ENCODE results near the gene BMPR2.
"Not testable (repeated sequence)": the region's sequence is repeated elsewhere in the genome, so short reads cannot be mapped to it uniquely, and the experiment has no call there.

The BMPR2 gene

DNA sequence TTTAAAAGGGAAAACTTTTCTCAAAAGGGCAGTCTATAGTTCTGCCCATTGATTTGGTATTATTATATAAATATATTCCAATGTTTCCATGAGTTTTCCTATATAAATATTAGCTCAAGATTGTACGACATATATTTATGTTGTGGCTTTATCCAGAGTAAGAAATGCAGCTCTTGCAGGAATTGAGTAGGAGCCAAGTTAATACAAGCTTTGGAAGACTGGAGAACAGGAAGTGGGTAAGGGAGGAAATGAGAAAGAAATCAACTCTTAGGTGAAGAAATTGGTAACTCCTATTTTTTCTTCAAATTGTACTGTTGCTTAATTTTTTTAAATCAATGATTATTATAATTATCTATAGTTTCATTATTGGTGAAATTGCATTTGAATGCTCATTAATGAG lies 153.3 kb downstream of the BMPR2 start:
- DNase-seq (ENCODE audit: low read depth in 3 of 3) = no peak

DNA sequence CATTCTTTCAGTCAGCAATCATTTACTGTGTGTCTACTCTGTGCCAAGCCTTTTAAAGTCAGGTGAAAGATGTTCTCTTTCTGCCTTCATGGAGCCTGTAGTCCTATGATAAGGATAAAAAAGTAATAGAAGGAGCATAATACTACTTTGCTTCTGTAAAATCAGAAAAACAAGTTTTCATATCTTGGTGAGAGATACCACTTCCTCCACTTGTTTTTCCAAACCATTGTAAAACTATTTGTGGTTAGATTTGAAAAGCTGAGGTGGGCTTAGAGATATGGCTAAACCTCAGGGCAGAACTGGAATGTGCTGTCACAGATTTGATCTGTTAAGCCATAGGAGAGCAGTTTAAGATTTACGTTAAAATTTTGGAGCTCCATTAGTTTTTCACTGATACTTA lies 153.9 kb downstream of the BMPR2 start:
- no peak for DNase-seq (ENCODE audit: low read depth in 3 of 3)

DNA sequence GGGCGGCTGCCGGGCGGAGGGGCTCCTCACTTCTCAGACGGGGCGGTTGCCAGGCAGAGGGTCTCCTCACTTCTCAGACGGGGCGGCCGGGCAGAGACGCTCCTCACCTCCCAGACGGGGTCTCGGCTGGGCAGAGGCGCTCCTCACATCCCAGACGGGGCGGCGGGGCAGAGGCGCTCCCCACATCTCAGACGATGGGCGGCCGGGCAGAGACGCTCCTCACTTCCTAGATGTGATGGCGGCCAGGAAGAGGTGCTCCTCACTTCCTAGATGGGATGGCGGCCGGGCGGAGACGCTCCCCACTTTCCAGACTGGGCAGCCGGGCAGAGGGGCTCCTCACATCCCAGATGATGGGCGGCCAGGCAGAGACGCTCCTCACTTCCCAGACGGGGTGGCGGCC lies 159.2 kb downstream of the BMPR2 start:
- DNase-seq (ENCODE audit: low read depth in 3 of 3) = not testable (repeated sequence)

DNA sequence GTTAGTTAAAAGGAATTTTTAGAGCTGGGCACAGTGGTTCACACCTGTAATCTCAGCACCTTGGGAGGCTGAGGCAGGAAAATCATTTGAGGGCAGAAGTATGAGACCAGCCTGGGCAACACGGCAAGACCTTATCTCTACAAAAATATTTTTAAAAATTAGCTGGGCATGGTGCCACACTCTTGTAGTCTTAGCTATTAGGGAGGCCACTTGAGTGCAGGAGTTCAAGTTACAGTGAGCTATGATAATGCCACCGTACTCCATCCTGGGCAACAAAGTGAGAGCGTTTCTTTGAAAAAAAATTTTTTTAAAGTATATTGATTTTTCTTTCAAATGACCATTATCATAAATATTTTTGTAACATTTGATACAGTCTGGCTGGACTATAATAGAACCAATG lies 165.0 kb downstream of the BMPR2 start:
- no peak for DNase-seq (ENCODE audit: low read depth in 3 of 3)

DNA sequence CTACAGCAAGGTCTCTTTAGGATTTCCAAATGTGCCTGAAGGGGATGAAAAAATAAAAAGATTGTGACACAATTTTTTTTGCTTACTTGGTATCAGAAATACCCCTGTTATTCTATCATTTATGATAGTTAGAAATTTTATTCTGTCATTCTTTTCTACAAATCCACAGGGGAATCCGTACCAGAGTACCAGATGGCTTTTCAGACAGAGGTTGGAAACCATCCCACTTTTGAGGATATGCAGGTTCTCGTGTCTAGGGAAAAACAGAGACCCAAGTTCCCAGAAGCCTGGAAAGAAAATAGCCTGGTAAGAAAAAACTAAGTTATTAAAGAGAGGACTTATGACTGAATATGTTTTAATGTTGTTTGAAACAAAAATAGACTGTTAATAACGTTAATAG lies 166.0 kb downstream of the BMPR2 start:
- DNase-seq (ENCODE audit: low read depth in 3 of 3) = no peak

DNA sequence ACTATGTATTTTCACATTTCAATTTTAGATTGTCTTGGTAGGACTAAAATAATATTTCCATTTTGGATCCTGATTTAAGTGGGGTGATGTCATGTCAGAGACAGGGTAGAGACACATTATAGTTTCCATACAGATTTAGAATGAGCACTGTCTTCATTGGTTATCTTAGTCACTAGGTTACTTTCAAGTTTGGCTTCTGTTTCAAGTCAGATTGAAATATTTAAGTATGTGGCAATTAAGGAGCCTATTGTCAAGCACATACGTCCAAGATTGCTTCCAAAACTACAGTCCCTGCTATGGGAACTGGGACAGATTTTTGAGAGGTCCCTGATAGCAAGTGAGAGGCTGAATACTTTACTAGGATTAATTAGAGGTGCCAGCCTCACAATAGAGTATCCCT lies 169.4 kb downstream of the BMPR2 start:
- no peak for DNase-seq (ENCODE audit: low read depth in 3 of 3)

DNA sequence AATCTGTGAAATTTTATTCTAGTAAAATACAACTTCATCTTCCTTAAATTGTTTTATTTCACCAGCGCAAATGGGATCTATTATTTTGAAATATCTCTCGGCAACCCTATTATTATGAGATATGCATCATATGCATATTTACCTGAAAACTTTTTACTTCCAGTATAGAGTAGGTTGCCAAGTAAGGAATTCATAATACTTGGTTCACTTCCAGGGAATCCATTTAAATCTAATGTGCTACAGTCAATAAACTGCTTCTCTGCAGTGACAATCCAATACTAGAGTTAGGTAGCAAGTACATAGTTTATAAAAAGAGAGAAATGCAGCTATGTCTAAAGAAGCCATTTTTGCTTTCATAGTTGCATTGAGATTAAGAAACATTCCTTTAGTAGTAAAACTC lies 169.8 kb downstream of the BMPR2 start:
- DNase-seq (ENCODE audit: low read depth in 3 of 3) = no peak

DNA sequence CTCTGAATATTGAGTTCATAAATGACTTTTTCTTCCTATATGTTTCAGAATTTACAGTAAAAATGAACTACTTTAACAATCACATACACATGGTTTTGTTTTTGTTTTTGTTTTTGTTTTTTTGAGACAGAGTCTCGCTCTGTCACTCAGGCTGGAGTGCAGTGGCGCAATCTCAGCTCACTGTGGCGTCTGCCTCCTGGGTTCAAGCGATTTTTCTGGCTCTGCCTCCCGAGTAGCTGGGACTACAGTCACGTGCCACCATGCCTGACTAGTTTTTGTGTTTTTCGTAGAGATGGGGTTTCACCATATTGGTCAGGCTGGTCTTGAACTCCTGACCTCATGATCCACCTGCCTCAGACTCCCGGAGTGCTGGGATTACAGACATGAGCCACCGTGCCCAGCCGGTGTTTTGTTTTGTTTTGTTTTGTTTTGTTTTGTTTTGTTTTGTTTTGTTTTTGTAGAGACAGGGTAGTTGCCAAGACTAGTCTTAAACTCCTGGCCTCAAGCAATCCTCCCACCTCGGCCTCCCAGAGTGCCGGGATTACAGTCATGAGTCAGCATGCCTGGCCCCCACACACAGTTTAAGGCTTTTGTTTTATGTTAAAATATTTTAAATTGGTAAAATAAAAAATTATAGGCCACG lies 170.5 kb downstream of the BMPR2 start:
- DNase-seq (ENCODE audit: low read depth in 3 of 3) = not testable (repeated sequence)

DNA sequence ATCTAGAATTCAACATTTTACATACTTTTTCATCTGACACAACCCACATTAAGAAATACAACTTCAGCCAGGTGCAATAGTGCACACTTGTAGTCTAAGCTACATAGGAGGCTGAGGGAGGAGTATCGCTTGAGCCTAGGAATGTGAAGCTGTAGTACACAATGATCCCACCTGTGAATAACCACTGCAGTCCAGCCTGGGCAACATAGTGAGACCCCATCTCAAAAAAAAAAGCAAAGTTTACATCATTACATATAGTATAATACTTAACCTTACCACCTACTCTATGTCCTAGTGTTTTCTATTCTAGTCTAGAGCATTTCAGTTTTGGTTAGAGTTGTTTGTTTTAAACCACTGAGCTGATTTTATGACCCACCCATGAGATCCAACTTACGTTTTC lies 172.1 kb downstream of the BMPR2 start:
- DNase-seq (ENCODE audit: low read depth in 3 of 3) = no peak

DNA sequence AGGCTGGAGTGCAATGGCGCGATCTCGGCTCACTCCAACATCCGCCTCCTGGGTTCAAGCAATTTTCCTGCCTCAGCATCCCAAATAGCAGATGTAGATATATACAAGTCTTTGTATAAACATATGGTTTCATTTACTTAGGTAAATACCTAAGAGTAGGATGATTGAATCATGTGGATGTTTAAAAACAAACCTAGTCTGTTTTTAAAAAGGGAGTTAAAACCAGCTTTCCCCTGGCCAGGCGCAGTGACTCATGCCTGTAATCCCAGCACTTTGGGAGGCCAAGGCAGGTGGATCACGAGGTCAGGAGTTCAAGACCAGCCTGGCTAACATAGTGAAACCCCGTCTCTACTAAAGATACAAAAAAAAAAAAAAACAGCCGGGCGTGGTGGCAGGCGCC lies 174.9 kb downstream of the BMPR2 start:
- not testable (repeated sequence) for DNase-seq (ENCODE audit: low read depth in 3 of 3)

DNA sequence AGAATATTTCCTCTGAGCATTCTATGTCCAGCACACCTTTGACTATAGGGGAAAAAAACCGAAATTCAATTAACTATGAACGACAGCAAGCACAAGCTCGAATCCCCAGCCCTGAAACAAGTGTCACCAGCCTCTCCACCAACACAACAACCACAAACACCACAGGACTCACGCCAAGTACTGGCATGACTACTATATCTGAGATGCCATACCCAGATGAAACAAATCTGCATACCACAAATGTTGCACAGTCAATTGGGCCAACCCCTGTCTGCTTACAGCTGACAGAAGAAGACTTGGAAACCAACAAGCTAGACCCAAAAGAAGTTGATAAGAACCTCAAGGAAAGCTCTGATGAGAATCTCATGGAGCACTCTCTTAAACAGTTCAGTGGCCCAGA lies 179.2 kb downstream of the BMPR2 start:
- no peak for DNase-seq (ENCODE audit: low read depth in 3 of 3)

DNA sequence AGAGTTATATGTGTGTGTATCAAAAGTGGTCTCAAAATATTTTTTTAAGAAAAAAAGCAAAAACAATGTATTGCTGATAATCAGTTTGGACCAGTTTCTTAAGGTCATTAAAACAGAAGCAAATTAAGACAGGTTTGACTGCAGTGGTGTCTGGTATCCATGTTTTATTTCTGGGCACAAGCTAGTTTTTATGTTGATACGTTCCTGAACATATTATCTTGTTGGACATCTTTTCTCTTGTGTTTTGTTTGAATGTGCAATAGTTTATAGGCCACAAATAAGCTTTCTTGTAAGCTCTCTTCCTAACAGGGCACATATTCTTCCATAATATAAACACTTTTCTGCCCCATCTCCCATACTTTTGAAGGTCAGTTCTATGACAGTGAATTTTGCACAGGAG lies 184.1 kb downstream of the BMPR2 start:
- no peak for DNase-seq (ENCODE audit: low read depth in 3 of 3)

DNA sequence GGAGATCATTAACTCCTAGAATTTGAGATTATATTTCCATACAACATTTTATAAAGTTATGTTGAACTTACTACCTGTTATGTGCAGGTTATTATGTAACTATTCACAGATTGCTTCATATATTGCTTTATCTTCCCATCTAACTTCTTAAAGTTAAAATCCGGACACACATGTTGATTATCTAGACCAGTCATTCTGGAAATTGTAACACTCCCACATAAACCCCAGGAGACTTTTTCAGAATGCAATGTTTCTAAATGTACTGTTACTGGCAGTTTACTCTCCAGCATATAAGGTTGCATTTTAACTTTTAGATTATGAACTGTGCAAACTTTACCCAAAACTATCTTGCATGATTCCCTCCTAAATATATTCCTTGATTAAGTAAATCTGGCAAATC lies 188.1 kb downstream of the BMPR2 start:
- no peak for DNase-seq (ENCODE audit: low read depth in 3 of 3)

DNA sequence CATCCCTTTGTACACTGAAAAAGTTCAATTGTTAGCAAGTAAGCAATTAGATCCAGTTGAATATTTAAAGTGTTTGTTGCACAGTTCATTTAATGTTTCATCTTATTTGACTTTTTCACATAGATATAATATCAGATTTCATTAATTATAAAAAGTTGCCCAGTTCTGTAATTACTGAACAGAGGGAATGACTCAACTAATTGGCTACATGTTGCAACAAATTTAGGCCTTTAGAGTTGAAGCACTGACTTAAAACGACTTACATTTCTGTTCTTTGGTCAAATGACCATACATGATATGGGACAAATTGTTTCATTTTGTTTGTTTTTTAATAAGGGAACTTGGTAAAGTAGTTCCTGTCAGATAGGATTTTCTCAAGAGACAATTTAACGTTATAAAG lies 190.2 kb downstream of the BMPR2 start:
- DNase-seq (ENCODE audit: low read depth in 3 of 3) = no peak

DNA sequence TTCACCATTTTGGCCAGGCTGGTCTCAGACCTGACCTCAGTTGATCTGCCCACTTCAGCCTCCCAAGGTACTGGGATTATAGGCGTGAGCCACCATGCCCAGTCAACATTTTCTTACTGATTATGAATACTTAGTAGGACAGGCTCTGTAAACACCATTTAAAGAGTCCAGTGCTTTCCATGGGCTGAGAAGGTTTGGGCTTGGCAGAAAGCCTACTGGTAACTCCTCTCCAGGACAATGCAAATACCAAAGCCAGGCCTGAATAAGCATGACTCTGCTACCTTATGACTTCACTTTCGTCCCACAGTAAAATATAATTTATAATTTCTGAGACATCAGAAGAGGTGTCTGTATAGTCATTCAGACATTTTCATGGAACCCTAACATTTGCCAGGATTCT lies 198.4 kb downstream of the BMPR2 start:
- DNase-seq (ENCODE audit: low read depth in 3 of 3) = no peak

DNA sequence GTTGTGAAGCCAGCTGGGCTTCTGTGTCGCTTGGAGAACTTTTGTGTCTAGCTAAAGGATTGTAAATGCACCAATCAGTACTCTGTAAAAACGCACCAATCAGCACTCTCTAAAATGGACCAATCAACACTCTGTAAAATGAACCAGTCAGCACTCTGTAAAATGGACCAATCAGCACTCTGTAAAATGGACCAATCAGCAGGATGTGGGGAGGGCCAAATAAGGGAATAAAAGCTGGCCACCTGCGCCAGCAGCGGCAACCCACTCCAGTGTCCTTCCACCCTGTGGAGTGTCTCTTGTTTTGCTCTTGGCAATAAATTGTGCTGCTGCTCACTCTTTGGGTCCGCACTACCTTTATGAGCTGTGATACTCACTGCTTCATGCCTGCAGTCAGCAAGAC lies 199.1 kb downstream of the BMPR2 start:
- DNase-seq (ENCODE audit: low read depth in 3 of 3) = not testable (repeated sequence)

DNA sequence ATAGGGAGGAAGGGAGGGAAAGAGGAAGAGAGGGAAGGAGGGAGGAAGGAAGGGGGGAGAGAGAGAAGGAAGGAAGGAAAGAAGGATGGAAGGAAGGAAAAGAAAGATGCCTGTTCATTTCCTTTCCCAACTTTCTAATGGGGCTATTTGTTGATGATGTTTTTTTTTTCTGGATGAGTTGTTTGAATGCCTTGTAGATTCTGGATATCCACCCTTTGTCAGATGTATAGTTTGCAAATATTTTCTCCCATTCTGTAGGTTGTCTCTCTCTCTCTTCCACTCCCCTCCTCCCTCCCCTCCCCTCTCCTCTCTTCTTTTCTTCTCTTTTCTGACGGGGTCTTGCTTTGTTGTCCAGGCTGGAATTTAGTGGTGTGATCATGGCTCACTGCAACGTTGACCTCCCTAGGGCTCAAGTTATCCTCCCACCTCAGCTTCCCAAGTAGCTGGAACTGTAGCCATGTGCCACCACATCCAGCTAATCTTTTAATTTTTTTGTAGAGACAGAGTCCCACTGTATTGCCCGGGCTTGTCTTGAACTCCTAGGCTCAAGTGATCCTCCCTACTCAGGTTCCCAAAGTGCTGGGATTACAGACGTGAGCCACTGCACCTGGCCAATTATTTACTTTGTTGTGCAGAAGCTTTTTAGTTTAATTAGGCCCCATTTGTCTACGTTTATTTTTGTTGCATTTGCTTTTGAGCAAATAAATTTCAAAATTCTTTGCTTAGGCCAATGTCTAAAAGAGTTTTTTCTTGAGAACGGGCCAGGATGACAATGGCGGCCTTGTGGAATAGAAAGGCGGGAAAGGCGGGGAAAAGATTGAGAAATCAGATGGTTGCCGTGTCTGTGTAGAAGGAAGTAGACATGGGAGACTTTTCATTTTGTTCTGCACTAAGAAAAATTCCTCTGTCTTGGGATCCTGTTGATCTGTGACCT lies 201.4 kb downstream of the BMPR2 start:
- no peak for DNase-seq (ENCODE audit: low read depth in 3 of 3)

DNA sequence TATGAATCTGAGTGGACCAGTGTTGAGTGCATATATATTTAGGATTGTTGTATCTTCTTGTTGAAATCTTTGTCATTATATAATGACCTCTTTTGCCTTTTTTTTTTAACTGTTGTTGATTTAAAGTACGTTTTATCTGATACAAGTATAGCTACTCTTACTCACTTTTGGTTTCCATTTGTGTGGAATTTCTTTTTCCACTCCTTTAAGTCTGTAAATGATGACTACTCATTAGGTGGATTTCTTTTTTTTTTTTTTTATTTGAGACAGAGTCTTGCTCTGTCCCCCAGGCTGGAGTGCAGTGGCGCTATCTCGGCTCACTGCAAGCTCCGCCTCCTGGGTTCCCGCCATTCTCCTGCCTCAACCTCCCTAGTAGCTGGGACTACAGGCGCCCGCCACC lies 206.7 kb downstream of the BMPR2 start:
- DNase-seq (ENCODE audit: low read depth in 3 of 3) = not testable (repeated sequence)

DNA sequence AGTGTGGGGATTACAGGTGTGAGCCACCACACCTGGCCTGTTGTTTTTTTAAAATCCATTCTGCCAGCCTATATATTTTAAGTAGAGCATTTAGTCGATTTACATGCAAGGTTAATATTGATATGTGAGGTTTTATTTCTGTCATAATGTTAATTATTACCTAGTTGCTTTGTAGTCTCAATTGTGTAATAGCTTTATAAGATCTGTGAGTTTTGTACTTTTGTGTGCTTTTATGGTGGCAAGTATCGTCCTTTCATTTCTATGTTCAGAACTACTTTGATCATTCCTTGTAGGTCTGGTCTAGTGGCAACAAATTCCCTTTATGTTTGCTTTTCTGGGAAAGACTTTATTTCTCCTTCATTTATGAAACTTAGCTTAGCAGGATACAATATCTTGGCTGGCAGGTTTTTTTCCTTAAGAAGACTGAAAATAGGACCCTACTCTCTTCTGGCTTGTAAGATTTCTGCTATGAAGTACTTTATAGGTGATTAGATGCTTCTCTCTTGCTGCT lies 207.6 kb downstream of the BMPR2 start:
- no peak for DNase-seq (ENCODE audit: low read depth in 3 of 3)

DNA sequence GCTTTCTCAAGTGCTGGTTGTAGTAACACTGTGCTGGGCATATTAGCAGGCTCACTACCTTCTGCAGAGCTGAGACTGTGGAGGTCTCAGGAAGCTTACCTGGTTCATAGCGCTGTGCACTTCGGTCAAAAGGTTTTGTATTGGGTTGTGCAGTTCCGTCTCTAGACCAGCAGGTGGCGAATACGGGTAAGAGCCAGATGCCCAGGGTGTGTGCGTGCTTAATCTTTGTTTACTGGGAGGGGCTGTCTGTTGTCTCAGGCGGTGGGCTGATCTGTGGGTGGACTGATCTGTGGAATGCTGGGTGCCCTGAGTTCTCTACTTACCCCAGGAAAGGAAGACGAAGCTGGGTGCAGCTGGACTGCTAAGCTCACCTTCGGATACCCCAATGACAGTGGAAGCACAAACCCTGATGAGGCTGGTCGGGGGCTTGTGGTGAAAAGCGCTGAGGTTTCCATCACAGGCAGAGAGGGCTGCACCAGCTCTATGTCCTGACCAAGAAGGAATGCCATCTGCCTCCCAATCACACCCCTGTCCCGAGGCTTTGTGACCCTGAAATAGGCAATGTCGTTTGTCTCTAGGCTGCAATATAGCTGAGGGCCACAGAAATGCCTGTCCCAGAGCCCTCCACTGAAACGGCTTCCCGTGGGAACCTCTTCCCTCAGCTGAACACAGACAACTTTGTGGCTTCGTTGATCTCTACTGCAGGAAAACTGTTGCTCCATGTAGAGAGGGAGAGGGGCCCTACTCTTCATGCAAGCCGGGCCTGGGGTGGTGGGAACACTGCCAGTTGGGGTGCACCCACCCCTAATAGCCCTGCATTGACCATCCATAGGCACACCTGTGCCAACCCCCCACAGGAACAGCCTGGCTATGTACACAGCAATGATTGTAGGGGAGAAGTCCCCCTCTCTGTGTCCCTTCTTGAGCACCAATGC lies 212.8 kb downstream of the BMPR2 start:
- peak; percentile 43 to 48 (median 47) for DNase-seq (ENCODE audit: low read depth in 3 of 3)

DNA sequence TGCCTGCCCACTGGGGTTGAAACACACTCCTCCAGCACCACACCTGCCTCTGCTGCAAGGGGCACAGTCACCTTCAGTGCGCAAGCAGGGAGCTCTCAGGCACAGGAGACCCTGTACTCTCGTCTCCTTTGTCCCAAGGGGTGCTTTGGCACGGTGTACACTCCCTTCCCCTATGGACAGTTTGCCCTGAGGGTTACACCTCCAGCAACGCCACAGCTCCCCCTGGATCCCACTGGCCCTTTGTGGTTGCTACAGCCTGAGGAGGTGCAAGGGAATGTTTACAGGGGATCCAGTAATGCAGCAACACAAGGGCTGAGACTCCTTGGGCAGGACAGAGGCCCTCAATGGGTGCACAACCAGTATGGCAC lies 213.4 kb downstream of the BMPR2 start:
- DNase-seq (ENCODE audit: low read depth in 3 of 3) = no peak

DNA sequence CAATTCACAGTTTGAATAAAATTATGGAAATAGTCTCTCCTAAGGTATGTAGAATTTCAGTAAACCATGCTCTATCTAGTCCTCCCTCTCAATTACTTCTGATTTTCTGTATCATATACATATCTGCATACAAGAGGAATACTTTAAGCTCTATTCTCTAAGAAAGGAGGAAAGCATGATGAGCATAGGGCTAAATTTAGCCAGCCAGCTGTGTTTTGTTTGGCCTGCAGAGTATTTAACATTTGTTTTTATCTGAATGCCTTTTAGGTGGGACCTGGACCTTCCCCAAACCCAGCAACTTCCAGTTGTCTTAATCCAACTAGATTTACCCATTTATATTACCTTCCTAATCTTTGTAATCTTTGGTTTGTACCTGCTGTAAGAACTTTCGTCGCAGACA lies 216.4 kb downstream of the BMPR2 start:
- DNase-seq (ENCODE audit: low read depth in 3 of 3) = no peak
